ENCODE measurements around the gene HCK. TPM values are rescaled to one million over a fixed set of nuclear protein-coding genes. Genes with fewer than 3 reads are reported as not detected.
A peak's percentile ranks its signal among the peaks of the same experiment; 100 is the strongest.

The HCK gene
- total RNA-seq (2021; ENCODE audit: unreplicated experiment) (0.17 TPM), Bru-seq, nascent RNA (percentile 9 among the genes with signal in this experiment), BruChase-seq, experiment 1, labeled RNA remaining after a 6-hour chase (percentile 5 among the genes with signal in this experiment), BruChase-seq, experiment 2, labeled RNA remaining after a 2-hour chase (percentile 6 among the genes with signal in this experiment)
- 0.09 TPM in 1 of 2 replicates, not detected in the other for polyA plus RNA-seq (2012)
- long read RNA-seq, partial matches to known transcripts = 0 of 1 reads
- long read RNA-seq, other reads (novel, unspliced or antisense) = 1 of 1 reads

DNA sequence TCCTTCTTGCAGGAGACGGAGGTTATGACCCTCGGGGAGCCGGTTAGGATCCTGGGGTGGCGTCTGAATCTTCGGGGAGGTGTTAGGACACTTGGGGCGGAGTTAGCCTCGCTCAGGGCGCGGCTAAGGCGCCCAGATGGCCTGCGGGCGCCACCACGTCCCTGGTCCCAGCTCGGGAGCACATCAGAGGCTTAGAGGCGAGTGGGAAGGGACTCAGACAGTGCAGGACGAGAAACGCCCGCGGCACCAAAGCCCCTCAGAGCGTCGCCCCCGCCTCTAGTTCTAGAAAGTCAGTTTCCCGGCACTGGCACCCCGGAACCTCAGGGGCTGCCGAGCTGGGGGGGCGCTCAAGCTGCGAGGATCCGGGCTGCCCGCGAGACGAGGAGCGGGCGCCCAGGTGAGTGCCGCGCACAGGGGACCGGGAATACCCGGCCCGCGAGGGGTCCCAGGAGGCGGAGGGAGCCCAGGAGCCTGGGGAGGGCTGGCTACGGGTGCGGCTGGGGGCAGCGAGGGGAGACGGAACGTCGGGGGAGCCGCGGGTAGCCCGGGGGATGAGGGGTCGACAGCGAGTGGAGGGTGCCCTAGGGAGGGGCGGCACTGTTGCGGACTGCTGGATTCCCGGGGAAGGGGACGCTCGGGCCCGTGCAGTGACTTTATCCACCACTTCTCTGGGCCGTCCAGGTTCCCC, at the start of gene HCK:
TSS of gene HCK (plus strand) at position 153 of the 688 bp plus-strand sequence.
- Histone ChIP-seq H3K27me3 (ENCODE audit: insufficient read depth, low read length) (peaks cover 6% of the 10 kb centered on the region; the same call in 1 of the 2 replicates), H3K79me2 (ENCODE audit: insufficient read depth, low read length) (no peaks in the 10 kb centered on the region), H3K27ac (ENCODE audit: low read depth, low read length) (no peak within 1 kb of the TSS), H3K9me2 (ENCODE audit: insufficient read depth) (no peaks in the 10 kb centered on the region), H3K4me3 (replicated peaks in 1 of 2; ENCODE audit: low read depth in 1 of 2, low read length in 2 of 2) (no peak within 1 kb of the TSS), H3K9me3 (ENCODE audit: control insufficient read depth in 1 of 2, insufficient read depth in 1 of 2, low read depth in 1 of 2, low read length in 2 of 2) (no peaks in the 10 kb centered on the region), H3K4me1 (ENCODE audit: control insufficient read depth in 1 of 2, insufficient read depth in 2 of 2, low read length in 2 of 2) (no peaks in the 10 kb centered on the region), H2AFZ (ENCODE audit: low read depth, low read length, poor library complexity, severe bottlenecking) (no peak within 1 kb of the TSS), H3K4me2 (ENCODE audit: low read length) (no peak within 1 kb of the TSS), H3K36me3 (ENCODE audit: control insufficient read depth in 1 of 2, insufficient read depth in 2 of 2, low read length in 2 of 2) (no peaks in the 10 kb centered on the region), H4K20me1 (ENCODE audit: insufficient read depth) (no peaks in the 10 kb centered on the region), H3K9ac (ENCODE audit: low read length) (no peak within 1 kb of the TSS)
- ChIA-PET POLR2A (no interaction called here), CTCF (no interaction called here), RAD21 (ENCODE audit: low non-redundant PET in 1 of 2, low total read pairs in 2 of 2, uncharacterized antibody in 2 of 2, unreplicated experiment in 2 of 2) (no interaction called here)
- ATAC-seq (no peak), DNase-seq (ENCODE audit: low read depth, low spot score) (no peak)
- no TSS peak for BruUV-seq (replicated peaks)
- intact Hi-C loops (cut with micrococcal nuclease) = no loop called here
- no peak for TF ChIP-seq SRF (IDR thresholded peaks at IDR 0.05; ENCODE audit: low read depth)
- no peak for TF ChIP-seq SP1 (IDR thresholded peaks at IDR 0.05; ENCODE audit: low read depth)
- no peak for TF ChIP-seq JUND (IDR thresholded peaks at IDR 0.05)
- TF ChIP-seq, protein P1, sequence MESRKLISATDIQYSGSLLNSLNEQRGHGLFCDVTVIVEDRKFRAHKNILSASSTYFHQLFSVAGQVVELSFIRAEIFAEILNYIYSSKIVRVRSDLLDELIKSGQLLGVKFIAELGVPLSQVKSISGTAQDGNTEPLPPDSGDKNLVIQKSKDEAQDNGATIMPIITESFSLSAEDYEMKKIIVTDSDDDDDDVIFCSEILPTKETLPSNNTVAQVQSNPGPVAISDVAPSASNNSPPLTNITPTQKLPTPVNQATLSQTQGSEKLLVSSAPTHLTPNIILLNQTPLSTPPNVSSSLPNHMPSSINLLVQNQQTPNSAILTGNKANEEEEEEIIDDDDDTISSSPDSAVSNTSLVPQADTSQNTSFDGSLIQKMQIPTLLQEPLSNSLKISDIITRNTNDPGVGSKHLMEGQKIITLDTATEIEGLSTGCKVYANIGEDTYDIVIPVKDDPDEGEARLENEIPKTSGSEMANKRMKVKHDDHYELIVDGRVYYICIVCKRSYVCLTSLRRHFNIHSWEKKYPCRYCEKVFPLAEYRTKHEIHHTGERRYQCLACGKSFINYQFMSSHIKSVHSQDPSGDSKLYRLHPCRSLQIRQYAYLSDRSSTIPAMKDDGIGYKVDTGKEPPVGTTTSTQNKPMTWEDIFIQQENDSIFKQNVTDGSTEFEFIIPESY (IDR thresholded peaks at IDR 0.05; ENCODE audit: extremely low read depth, insufficient replicate concordance, low read length) = no peak
- TF ChIP-seq, protein P2, sequence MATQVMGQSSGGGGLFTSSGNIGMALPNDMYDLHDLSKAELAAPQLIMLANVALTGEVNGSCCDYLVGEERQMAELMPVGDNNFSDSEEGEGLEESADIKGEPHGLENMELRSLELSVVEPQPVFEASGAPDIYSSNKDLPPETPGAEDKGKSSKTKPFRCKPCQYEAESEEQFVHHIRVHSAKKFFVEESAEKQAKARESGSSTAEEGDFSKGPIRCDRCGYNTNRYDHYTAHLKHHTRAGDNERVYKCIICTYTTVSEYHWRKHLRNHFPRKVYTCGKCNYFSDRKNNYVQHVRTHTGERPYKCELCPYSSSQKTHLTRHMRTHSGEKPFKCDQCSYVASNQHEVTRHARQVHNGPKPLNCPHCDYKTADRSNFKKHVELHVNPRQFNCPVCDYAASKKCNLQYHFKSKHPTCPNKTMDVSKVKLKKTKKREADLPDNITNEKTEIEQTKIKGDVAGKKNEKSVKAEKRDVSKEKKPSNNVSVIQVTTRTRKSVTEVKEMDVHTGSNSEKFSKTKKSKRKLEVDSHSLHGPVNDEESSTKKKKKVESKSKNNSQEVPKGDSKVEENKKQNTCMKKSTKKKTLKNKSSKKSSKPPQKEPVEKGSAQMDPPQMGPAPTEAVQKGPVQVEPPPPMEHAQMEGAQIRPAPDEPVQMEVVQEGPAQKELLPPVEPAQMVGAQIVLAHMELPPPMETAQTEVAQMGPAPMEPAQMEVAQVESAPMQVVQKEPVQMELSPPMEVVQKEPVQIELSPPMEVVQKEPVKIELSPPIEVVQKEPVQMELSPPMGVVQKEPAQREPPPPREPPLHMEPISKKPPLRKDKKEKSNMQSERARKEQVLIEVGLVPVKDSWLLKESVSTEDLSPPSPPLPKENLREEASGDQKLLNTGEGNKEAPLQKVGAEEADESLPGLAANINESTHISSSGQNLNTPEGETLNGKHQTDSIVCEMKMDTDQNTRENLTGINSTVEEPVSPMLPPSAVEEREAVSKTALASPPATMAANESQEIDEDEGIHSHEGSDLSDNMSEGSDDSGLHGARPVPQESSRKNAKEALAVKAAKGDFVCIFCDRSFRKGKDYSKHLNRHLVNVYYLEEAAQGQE (IDR thresholded peaks at IDR 0.05; ENCODE audit: low read depth) = no peak
- no peak for TF ChIP-seq YY1 (IDR thresholded peaks at IDR 0.05; ENCODE audit: extremely low read depth, insufficient replicate concordance, low read depth, low read length)
- no peak for TF ChIP-seq EZH2 (IDR thresholded peaks at IDR 0.05)
- no peak for TF ChIP-seq EGR1 (IDR thresholded peaks at IDR 0.05; ENCODE audit: low read depth)
- TF ChIP-seq CBX3 (IDR thresholded peaks at IDR 0.05; ENCODE audit: low read depth) = no peak
- no peak for TF ChIP-seq ZFX (IDR thresholded peaks at IDR 0.05)
- no peak for TF ChIP-seq ZNF274 (IDR thresholded peaks at IDR 0.05; ENCODE audit: low read depth, low read length)
- TF ChIP-seq, protein P3, sequence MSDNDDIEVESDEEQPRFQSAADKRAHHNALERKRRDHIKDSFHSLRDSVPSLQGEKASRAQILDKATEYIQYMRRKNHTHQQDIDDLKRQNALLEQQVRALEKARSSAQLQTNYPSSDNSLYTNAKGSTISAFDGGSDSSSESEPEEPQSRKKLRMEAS (IDR thresholded peaks at IDR 0.05) = no peak
- TF ChIP-seq SIN3A (IDR thresholded peaks at IDR 0.05; ENCODE audit: low read depth) = no peak
- TF ChIP-seq CEBPB (IDR thresholded peaks at IDR 0.05; ENCODE audit: low read depth) = no peak
- TF ChIP-seq TCF7L2 (IDR thresholded peaks at IDR 0.05; ENCODE audit: borderline replicate concordance, extremely low read depth, insufficient read depth, insufficient read length) = no peak
- no peak for TF ChIP-seq POLR2AphosphoS5 (IDR thresholded peaks at IDR 0.05; ENCODE audit: low read depth, low read length)
- no peak for TF ChIP-seq EZH2phosphoT487 (IDR thresholded peaks at IDR 0.05; ENCODE audit: borderline replicate concordance)
